Effector memory CD8-positive, alpha-beta T cell (primary cell): Measurements from ENCODE around the gene KAT6B.

Experiments used
- ATAC-seq: fragments of 150-1000 bp; cut with Tn5 transposase; replicated peaks from 2 replicates; pipeline ENCODE4 v1.10.0; 2021; ENCODE audit warnings: mild to moderate bottlenecking, moderate library complexity
- DNase-seq, 3 experiments: peaks; one replicate each; pipeline ENCODE4 v3.0.0; 2021
- H3K27ac Mint-ChIP-seq, 2 donors: one replicate each; pipeline ENCODE4 v1.8.0; 2022; ENCODE audit warnings: mild to moderate bottlenecking in 2 of 2, mixed read lengths in 2 of 2, moderate library complexity in 2 of 2
- H3K27me3 Mint-ChIP-seq, 2 donors: one replicate each; pipeline ENCODE4 v1.8.0; 2022; ENCODE audit warnings: mixed read lengths in 2 of 2
- H3K36me3 Mint-ChIP-seq: one replicate; pipeline ENCODE4 v1.8.0; 2022; ENCODE audit warnings: mild to moderate bottlenecking, moderate library complexity, mixed read lengths; ENCODE audit not compliant: insufficient read depth
- H3K4me1 Mint-ChIP-seq, 2 donors: one replicate each; pipeline ENCODE4 v1.8.0; 2022; ENCODE audit warnings: low read depth in 2 of 2, mixed read lengths in 2 of 2
- H3K4me3 Mint-ChIP-seq, 2 donors: one replicate each; pipeline ENCODE4 v1.8.0; 2022; ENCODE audit warnings: mild to moderate bottlenecking in 2 of 2, mixed read lengths in 2 of 2, moderate library complexity in 2 of 2
- H3K9me3 Mint-ChIP-seq, 2 donors: one replicate each; pipeline ENCODE4 v1.8.0; 2022; ENCODE audit warnings: mixed read lengths in 2 of 2

The KAT6B gene

DNA sequence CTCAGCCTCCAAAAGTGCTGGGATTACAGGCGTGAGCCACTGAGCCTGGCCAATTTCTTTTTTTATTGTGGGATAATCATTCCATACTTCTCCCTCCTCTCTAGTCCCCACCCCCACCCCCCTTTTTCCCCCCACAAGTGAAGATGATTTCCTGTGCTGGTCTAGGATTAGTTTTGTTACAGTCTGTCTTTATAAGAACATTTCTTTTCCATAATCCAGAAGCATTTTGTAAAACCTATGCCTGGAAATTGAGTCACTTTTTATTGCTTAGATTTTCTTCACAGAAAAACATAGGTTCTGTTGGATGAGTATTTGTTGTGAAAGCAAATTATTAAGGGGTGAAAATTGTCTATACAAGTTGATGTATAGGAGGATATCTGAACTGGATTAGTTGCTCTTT is 98.9 kb downstream of the KAT6B start:
- DNase-seq (no peak), ATAC-seq (no peak)
- no peaks in the 10 kb centered on the region for H3K36me3 Mint-ChIP-seq
- peaks cover 26 to 49% of the 10 kb centered on the region in 2 donors for H3K4me1 Mint-ChIP-seq
- no peak overlapping the region for H3K4me3 Mint-ChIP-seq
- no peaks in the 10 kb centered on the region for H3K9me3 Mint-ChIP-seq
- H3K27ac Mint-ChIP-seq = no peak overlapping the region
- H3K27me3 Mint-ChIP-seq = no peaks in the 10 kb centered on the region

- Mint-ChIP-seq H3K9me3 (no peaks in the 10 kb centered on the region), H3K4me3 (no peak overlapping the region), H3K36me3 (no peaks in the 10 kb centered on the region), H3K27me3 (no peaks in the 10 kb centered on the region), H3K4me1 (peaks cover 26 to 45% of the 10 kb centered on the region in 2 donors), H3K27ac (no peak overlapping the region)
- ATAC-seq (no peak), DNase-seq (no peak)
Observed at GRCh38 chr10:74925708-74926107, 99.3 kb downstream of the KAT6B start.

DNA sequence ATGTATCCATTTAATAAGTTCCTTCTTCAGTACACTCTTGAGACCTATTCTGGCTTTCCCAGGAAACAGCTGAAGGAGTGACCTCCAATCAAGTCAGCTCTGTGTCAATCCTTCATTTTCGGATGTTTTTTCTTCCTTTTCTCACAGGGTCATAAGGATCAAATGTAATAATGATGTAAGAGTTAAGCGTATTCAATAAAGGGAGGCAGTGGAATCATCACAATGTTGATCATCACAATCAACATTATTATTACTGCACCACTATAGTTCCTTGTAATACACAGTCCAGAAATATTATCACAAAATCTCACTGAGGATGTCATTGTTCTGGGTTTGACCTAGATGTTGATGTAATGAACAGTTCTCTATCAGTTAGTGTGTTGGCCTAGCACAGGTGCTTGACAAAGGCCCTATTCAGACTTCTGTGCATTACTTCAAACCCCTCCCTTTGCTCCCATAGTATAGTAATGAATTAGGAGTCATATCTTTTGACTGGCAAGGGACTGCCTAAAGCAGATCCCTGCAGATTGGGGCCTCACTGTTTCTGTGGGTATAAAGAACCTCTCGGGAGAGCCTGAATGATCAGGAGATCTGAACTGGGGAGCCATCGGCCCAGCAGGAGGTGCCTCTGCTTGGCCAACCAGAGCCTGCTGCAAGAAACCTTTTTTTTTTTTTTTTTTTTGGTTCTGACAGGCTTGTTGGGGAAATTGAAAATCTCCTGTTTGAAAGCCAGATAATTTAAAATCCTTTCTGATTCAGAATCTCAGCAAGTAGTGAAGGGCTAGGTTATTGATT is 100.6 kb downstream of the KAT6B start:
- no peak for DNase-seq

GRCh38 chr10:74927701-74928100 is 101.3 kb downstream of the KAT6B start:
- Mint-ChIP-seq H3K4me3 (no peak overlapping the region), H3K9me3 (no peaks in the 10 kb centered on the region), H3K4me1 (peaks cover 32 to 37% of the 10 kb centered on the region in 2 donors), H3K36me3 (no peaks in the 10 kb centered on the region), H3K27me3 (no peaks in the 10 kb centered on the region), H3K27ac (peak overlapping the region; percentile 51 to 86)
- ATAC-seq = no peak
- DNase-seq = no peak

More for the DNA sequence above, 100.6 kb downstream of the KAT6B start:
- Mint-ChIP-seq H3K36me3 (no peaks in the 10 kb centered on the region), H3K4me3 (no peak overlapping the region), H3K4me1 (peaks cover 27 to 40% of the 10 kb centered on the region in 2 donors), H3K27ac (peak overlapping the region; percentile 51 to 86), H3K27me3 (no peaks in the 10 kb centered on the region), H3K9me3 (no peaks in the 10 kb centered on the region)
- ATAC-seq = no peak

GRCh38 chr10:74928742-74929191 is 102.4 kb downstream of the KAT6B start:
- H3K27ac Mint-ChIP-seq = no peak overlapping the region

DNA sequence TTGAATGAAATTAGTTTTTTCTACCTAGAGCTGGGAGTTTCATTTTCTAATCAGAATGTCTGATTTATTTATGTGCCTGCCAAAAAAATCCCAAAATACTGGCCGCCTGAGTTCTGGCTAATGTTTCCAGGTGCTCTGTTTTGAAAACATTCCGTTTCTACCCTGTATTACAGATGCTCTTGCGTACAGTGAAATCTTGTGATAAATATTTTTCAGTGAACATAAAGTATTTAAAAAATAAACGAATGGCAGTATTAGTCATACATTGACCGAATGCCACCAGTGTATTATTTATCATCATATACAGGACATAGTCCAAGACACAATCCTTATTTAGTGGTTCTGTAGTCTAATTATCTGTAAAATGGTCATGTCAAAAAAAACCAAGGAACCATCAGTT is 102.8 kb downstream of the KAT6B start:
- no peak overlapping the region for H3K4me3 Mint-ChIP-seq
- DNase-seq (no peak), ATAC-seq (no peak)
- no peak overlapping the region for H3K27ac Mint-ChIP-seq
- H3K9me3 Mint-ChIP-seq = no peaks in the 10 kb centered on the region
- no peaks in the 10 kb centered on the region for H3K27me3 Mint-ChIP-seq
- peaks cover 27 to 31% of the 10 kb centered on the region in 2 donors for H3K4me1 Mint-ChIP-seq
- H3K36me3 Mint-ChIP-seq = no peaks in the 10 kb centered on the region

More at GRCh38 chr10:74928742-74929191, 102.4 kb downstream of the KAT6B start:
- H3K36me3 Mint-ChIP-seq = no peaks in the 10 kb centered on the region
- no peak for ATAC-seq
- H3K4me1 Mint-ChIP-seq = peaks cover 28 to 32% of the 10 kb centered on the region in 2 donors
- no peak overlapping the region for H3K4me3 Mint-ChIP-seq
- DNase-seq = no peak
- H3K27me3 Mint-ChIP-seq = no peaks in the 10 kb centered on the region
- no peaks in the 10 kb centered on the region for H3K9me3 Mint-ChIP-seq

DNA sequence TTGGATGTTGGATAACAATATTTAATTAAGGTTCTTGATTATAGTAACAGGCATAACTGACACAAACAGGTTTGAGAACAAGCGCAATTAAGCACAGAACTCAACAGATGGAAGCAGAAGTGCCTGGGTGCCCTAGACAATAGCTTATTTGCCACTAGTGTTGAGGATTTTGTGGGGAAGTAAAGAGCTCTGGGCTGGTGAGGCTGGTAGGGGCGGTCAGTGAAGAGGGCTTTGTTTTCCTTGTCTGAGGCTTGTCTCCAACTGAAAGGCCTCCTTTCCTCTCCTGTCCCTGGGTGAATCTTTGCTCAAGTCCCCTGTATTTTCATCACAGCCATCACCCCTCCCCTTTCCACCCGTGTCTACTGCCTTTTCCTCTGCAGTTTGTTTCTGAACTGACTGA is 104.6 kb downstream of the KAT6B start:
- no peak overlapping the region for H3K4me3 Mint-ChIP-seq
- peaks cover 34 to 41% of the 10 kb centered on the region in 2 donors for H3K4me1 Mint-ChIP-seq
- no peak for DNase-seq
- H3K27ac Mint-ChIP-seq = no peak overlapping the region
- H3K9me3 Mint-ChIP-seq = no peaks in the 10 kb centered on the region
- no peak for ATAC-seq
- no peaks in the 10 kb centered on the region for H3K36me3 Mint-ChIP-seq
- no peaks in the 10 kb centered on the region for H3K27me3 Mint-ChIP-seq

DNA sequence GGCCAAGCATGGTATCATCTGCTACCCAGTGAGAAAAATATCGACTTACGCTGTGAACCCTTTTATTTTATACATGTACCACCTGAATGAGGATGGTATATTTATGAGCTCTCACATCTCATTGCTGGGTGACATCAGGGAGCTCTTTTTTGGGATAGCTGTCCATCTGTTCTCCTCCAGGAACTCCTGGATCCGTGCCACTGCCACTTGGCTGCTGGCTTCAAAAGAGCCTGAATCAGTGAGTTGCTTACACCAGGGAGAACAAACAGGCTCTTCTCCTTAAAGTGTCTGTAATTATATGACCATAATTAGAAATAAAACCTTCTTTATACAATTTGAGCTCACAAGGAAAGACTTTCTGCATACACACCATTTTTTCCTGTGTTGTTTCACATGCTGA is 106.2 kb downstream of the KAT6B start:
- Mint-ChIP-seq H3K27me3 (no peaks in the 10 kb centered on the region), H3K27ac (peak overlapping the region in 1 of 2 donors; percentile 44), H3K4me1 (peaks cover 26 to 37% of the 10 kb centered on the region in 2 donors), H3K36me3 (no peaks in the 10 kb centered on the region), H3K4me3 (no peak overlapping the region), H3K9me3 (no peaks in the 10 kb centered on the region)
- ATAC-seq (no peak), DNase-seq (no peak)

- H3K4me1 Mint-ChIP-seq = peaks cover 28 to 42% of the 10 kb centered on the region in 2 donors
- H3K4me3 Mint-ChIP-seq = no peak overlapping the region
- H3K27me3 Mint-ChIP-seq = no peaks in the 10 kb centered on the region
- no peaks in the 10 kb centered on the region for H3K9me3 Mint-ChIP-seq
- no peak for ATAC-seq
- DNase-seq = no peak
- no peaks in the 10 kb centered on the region for H3K36me3 Mint-ChIP-seq
- H3K27ac Mint-ChIP-seq = peak overlapping the region in 1 of 2 donors; percentile 19
Observed at GRCh38 chr10:74934100-74934812, 107.9 kb downstream of the KAT6B start.

DNA sequence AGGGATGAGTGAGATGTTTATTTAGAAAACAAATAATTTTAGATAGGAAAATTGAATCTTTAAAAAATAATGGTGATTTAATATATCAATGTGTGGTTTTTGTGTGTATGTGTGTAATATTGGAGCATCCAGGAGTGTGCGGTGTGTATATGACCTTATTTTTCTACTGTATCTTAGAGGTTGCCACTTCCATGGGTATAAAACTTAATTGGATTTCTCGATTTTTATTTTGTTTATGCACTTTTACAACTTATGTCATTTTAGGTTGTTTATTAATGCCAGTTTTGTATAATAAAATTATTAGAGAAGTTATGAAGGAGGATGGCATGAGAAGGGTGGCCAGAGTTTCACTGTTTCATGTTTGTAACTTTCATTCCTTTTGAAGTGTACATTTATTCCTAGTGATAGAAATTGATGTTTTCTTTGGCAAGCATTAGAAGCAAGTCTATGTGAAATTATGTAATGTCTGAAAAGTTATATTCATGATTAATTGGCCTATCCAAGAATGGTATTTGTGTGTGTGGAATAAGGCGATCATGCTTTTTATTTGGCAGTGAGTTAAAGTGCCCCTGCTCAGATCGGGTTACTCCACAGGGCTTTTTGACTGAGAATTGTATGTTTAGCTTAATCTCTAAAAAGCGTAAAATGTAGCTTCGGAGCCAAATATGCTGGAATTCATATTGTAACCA is 110.3 kb downstream of the KAT6B start:
- Mint-ChIP-seq H3K4me1 (peaks cover 24 to 51% of the 10 kb centered on the region in 2 donors), H3K4me3 (no peak overlapping the region), H3K9me3 (no peaks in the 10 kb centered on the region), H3K27me3 (no peaks in the 10 kb centered on the region), H3K27ac (no peak overlapping the region), H3K36me3 (no peaks in the 10 kb centered on the region)
- DNase-seq (no peak), ATAC-seq (no peak)

DNA sequence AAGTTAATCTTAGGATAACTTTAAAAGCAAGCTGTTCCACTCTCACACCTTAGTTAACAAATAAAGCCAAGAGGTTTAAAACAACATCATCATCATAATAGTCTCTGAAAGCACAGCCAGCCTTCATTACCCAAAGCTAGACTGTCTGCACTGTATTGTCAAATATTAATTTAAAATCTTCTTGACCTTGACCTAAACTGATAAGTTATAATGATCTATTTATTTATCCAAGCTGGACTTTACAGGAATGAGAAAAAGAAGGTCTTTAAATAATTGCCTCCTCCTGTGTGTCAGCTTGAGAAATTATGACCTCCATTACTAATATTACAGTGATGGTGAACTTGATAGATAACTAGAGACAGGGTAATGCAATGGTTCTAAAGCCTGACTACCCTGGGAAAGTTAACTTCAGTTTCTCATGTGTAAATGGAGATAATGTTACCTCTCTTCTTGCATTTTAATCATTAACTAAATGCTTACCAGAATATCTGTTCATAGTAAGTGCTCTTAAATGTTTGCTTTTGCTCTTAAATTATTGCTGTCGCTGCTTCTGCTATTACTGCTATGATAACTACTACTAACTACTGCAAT is 111.0 kb downstream of the KAT6B start:
- peaks cover 19 to 45% of the 10 kb centered on the region in 2 donors for H3K4me1 Mint-ChIP-seq
- no peak overlapping the region for H3K4me3 Mint-ChIP-seq
- H3K27ac Mint-ChIP-seq = no peak overlapping the region
- H3K27me3 Mint-ChIP-seq = no peaks in the 10 kb centered on the region
- H3K9me3 Mint-ChIP-seq = no peaks in the 10 kb centered on the region
- no peak for ATAC-seq
- DNase-seq = no peak
- H3K36me3 Mint-ChIP-seq = no peaks in the 10 kb centered on the region

DNA sequence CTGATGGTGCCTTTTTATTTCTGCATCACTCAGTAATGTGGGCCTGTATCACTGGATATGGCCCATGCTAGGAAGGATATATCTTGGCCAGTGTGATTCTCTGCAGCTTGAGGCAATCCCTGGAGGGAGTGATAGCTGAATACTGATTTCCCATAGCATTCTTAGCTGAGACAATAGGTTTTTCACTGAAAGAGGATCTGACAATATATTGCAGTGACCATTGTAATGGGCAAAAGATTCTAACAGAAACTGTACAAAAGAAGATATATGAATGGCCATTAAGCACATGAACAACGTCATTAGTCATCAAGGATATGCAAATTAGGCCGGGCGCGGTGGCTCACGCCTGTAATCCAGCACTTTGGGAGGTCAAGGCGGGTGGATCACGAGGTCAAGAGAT is 117.8 kb downstream of the KAT6B start:
- no peak for DNase-seq
- H3K4me1 Mint-ChIP-seq = peaks cover 4 to 38% of the 10 kb centered on the region in 2 donors
- H3K27me3 Mint-ChIP-seq = no peaks in the 10 kb centered on the region
- no peak for ATAC-seq
- no peak overlapping the region for H3K27ac Mint-ChIP-seq
- H3K36me3 Mint-ChIP-seq = no peaks in the 10 kb centered on the region
- H3K9me3 Mint-ChIP-seq = no peaks in the 10 kb centered on the region
- no peak overlapping the region for H3K4me3 Mint-ChIP-seq

- Mint-ChIP-seq H3K9me3 (no peaks in the 10 kb centered on the region), H3K27ac (peak overlapping the region in 1 of 2 donors; percentile 78), H3K4me3 (no peak overlapping the region), H3K4me1 (peaks cover 13 to 44% of the 10 kb centered on the region in 2 donors), H3K27me3 (no peaks in the 10 kb centered on the region), H3K36me3 (no peaks in the 10 kb centered on the region)
- ATAC-seq (no peak), DNase-seq (no peak)
Observed at GRCh38 chr10:74947781-74948401, 121.5 kb downstream of the KAT6B start.
